Suprapubic skin (tissue), 4 donors: ENCODE measurements around the gene OR2A25. TPM values are rescaled to one million over a fixed set of nuclear protein-coding genes. Genes with fewer than 3 reads are reported as not detected.
"Not testable (repeated sequence)": the region's sequence is repeated elsewhere in the genome, so short reads cannot be mapped to it uniquely, and the experiment has no call there.

ENCODE experiments used
- DNase-seq, 2 donors: peaks; one replicate each; pipeline ENCODE4 v3.0.0-alpha.2; 2019; ENCODE audit warnings: low spot score in 2 of 2
- H3K27ac ChIP-seq: fragments of 200-600 bp; sonication (generic); one replicate; pipeline ENCODE4 v1.5.1; 2019
- H3K27me3 ChIP-seq: fragments of 200-600 bp; sonication (generic); one replicate; pipeline ENCODE4 v1.5.1; 2019
- H3K36me3 ChIP-seq: fragments of 200-600 bp; sonication (generic); one replicate; pipeline ENCODE4 v1.5.1; 2019
- H3K4me1 ChIP-seq: fragments of 200-600 bp; sonication (generic); one replicate; pipeline ENCODE4 v1.5.1; 2019
- H3K4me3 ChIP-seq: fragments of 200-600 bp; sonication (generic); one replicate; pipeline ENCODE4 v1.5.1; 2019; ENCODE audit warnings: mild to moderate bottlenecking
- H3K9me3 ChIP-seq: fragments of 200-600 bp; sonication (generic); one replicate; pipeline ENCODE4 v1.5.1; 2019
- EP300 ChIP-seq: sonication (generic); formaldehyde crosslinking; IDR thresholded peaks from one replicate; pipeline ENCODE4 v1.6.1; 2017; ENCODE audit warnings: antibody characterized with exemption
- POLR2A ChIP-seq, 2 donors: fragments of 450-650 bp; IDR thresholded peaks; one replicate each; pipeline ENCODE4 v1.6.1; 2017; ENCODE audit warnings: antibody characterized with exemption in 2 of 2, mild to moderate bottlenecking in 2 of 2, moderate library complexity in 2 of 2
- POLR2AphosphoS5 ChIP-seq, 3 donors: sonication (generic); formaldehyde crosslinking; IDR thresholded peaks; one replicate each; pipeline ENCODE4 v1.6.1; 2017; ENCODE audit warnings: antibody characterized with exemption in 3 of 3
- WGBS: methylation state at CpG from one replicate; pipeline ENCODE4 v1.1.5; 2018; 5-methylcytosine and 5-hydroxymethylcytosine counted together
- total RNA-seq, 4 donors: library from RNA; depleted of rRNA; stranded (reverse); fragments of >200 nt; gene quantifications; one replicate each; pipeline ENCODE4 v1.1.0, GENCODE V29; 2016
- TF ChIP-seq, protein P1 (sequence below), 2 donors: fragments of 200-600 bp in 1 of 2; fragments of 450-650 bp in 1 of 2; sonication (generic) in 1 of 2; IDR thresholded peaks; one replicate each; pipeline ENCODE4 v1.5.1; 2016 to 2019; ENCODE audit warnings: antibody characterized with exemption in 2 of 2, mild to moderate bottlenecking in 1 of 2, moderate library complexity in 1 of 2

The OR2A25 gene
- total RNA-seq, 4 donors from 2014 or later, result not detected

DNA sequence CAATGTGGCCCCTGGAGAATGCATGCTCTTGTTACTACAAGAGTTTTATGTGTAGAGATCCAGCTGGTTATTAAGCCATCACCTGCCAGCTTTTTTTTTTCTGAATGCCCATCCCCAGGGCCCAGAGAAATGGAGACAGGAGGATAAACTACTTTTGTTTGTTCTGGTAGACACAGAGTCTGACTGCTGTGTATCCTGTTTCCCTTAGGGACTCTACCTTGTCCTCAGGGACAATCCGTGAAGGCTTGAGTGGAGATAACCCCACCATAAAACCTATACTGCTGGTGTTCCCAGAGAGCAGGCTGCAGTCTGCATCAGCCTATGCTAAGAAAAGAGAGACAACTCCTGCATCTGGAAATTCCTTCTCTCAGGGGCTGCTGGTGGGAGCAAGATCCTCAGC is 21.0 kb upstream of the OR2A25 start, which contains the start of gene OR2A5:
Gene OR2A5, plus strand, starts transcription at position 301 of the 400 bp plus-strand sequence. CDS start 1,454 bp downstream, outside the sequence.
- no peak within 1 kb of the TSS for H3K27ac ChIP-seq
- no peaks in the 10 kb centered on the region for H3K36me3 ChIP-seq
- no peaks in the 10 kb centered on the region for H3K4me1 ChIP-seq
- 67% methylated on average over 1 of the region's 1 CpG for WGBS
- no peak for DNase-seq
- no peak within 1 kb of the TSS for H3K4me3 ChIP-seq
- no peaks in the 10 kb centered on the region for H3K27me3 ChIP-seq
- TF ChIP-seq POLR2AphosphoS5 (IDR thresholded peaks at IDR 0.05) (no peak), POLR2A (IDR thresholded peaks at IDR 0.05) (no peak), EP300 (no peak)
- TF ChIP-seq, protein P1, sequence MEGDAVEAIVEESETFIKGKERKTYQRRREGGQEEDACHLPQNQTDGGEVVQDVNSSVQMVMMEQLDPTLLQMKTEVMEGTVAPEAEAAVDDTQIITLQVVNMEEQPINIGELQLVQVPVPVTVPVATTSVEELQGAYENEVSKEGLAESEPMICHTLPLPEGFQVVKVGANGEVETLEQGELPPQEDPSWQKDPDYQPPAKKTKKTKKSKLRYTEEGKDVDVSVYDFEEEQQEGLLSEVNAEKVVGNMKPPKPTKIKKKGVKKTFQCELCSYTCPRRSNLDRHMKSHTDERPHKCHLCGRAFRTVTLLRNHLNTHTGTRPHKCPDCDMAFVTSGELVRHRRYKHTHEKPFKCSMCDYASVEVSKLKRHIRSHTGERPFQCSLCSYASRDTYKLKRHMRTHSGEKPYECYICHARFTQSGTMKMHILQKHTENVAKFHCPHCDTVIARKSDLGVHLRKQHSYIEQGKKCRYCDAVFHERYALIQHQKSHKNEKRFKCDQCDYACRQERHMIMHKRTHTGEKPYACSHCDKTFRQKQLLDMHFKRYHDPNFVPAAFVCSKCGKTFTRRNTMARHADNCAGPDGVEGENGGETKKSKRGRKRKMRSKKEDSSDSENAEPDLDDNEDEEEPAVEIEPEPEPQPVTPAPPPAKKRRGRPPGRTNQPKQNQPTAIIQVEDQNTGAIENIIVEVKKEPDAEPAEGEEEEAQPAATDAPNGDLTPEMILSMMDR (IDR thresholded peaks at IDR 0.05), result no peak
- no peaks in the 10 kb centered on the region for H3K9me3 ChIP-seq

DNA sequence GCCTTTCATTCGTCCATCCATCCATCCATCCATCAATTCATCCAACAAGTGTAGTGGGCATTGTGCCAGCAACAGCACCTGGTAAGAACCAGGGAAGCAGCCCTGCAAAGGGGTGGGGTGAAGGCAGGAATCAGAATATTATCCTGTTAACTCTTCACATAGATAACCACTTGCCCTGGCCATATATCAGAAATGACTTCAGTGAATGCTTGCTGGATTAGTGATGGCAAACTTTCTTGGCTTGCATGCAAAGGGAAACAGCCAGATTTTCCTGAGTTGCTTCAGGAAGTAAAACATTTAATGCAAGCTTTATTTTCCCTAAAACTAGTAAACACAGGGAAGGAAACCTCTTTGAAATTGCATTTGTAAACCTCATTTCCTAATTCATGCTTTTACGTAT is 20.1 kb upstream of the OR2A25 start:
- Histone ChIP-seq H3K4me1 (no peaks in the 10 kb centered on the region), H3K9me3 (no peaks in the 10 kb centered on the region), H3K4me3 (no peak overlapping the region), H3K27me3 (no peaks in the 10 kb centered on the region), H3K36me3 (no peaks in the 10 kb centered on the region), H3K27ac (no peak overlapping the region)
- WGBS, result 58% methylated on average over 2 of the region's 2 CpGs
- TF ChIP-seq, protein P1 (IDR thresholded peaks at IDR 0.05), result no peak
- TF ChIP-seq EP300, result no peak
- TF ChIP-seq POLR2A (IDR thresholded peaks at IDR 0.05), result no peak
- no peak for TF ChIP-seq POLR2AphosphoS5 (IDR thresholded peaks at IDR 0.05)
- DNase-seq, result no peak

DNA sequence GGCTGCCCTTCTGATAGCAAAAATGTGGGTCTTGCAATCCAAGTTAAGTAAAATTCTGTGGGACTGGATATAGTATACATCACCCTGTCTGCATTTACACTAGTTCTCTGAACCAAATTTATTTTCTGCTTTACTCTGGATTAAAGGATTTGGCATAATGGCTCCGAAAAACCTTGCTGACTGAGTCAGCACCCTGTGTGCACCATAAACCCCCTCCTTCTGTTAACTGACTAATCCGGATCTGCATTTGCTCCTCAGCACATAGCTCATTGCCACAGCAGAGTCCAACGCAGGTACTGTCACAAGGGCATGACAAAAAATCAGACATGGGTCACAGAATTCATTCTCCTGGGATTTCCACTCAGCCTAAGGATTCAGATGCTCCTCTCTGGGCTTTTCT is 19.5 kb upstream of the OR2A25 start:
- WGBS, result 62% methylated on average over 3 of the region's 3 CpGs
- H3K36me3 ChIP-seq, result no peaks in the 10 kb centered on the region
- H3K4me3 ChIP-seq, result no peak overlapping the region
- DNase-seq, result no peak
- H3K27me3 ChIP-seq, result no peaks in the 10 kb centered on the region
- TF ChIP-seq POLR2A (IDR thresholded peaks at IDR 0.05), result no peak
- TF ChIP-seq, protein P1 (IDR thresholded peaks at IDR 0.05), result no peak
- TF ChIP-seq EP300, result no peak
- TF ChIP-seq POLR2AphosphoS5 (IDR thresholded peaks at IDR 0.05), result no peak
- H3K4me1 ChIP-seq, result no peaks in the 10 kb centered on the region
- H3K27ac ChIP-seq, result no peak overlapping the region
- no peaks in the 10 kb centered on the region for H3K9me3 ChIP-seq

DNA sequence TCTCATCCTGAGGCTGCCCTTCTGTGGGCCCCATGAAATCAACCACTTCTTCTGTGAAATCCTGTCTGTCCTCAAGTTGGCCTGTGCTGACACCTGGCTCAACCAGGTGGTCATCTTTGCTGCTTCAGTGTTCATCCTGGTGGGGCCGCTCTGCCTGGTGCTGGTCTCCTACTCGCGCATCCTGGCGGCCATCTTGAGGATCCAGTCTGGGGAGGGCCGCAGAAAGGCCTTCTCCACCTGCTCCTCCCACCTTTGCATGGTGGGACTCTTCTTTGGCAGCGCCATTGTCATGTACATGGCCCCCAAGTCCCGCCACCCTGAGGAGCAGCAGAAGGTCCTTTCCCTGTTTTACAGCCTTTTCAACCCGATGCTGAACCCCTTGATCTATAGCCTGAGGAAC is 18.7 kb upstream of the OR2A25 start:
- not testable (repeated sequence) for H3K27ac ChIP-seq, H3K4me3 ChIP-seq, H3K9me3 ChIP-seq, H3K36me3 ChIP-seq, H3K4me1 ChIP-seq, DNase-seq, H3K27me3 ChIP-seq
- 94% methylated on average over 8 of the region's 8 CpGs for WGBS

DNA sequence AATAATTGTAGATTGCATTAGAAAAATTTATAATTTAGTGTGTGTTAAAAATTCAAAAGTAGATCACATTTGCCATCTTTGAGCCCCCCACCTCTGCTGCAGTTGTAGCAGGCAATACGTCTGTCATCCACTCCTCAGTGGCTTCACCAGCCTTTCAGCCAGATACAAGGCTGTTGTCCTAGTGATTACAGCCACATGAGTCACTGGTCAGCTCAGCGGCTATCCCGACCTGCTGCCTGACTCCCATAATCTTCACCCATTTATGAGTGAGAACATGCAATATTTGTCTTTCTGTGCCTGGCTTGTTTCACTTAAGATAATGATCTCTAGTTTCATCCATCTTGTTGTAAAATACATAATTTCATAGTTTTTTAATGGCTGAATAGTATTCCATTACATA is 11.7 kb upstream of the OR2A25 start:
- WGBS, result 85% methylated on average over 3 of the region's 3 CpGs
- Histone ChIP-seq H3K36me3 (no peaks in the 10 kb centered on the region), H3K4me1 (no peaks in the 10 kb centered on the region), H3K4me3 (no peak overlapping the region), H3K9me3 (no peaks in the 10 kb centered on the region), H3K27me3 (no peaks in the 10 kb centered on the region), H3K27ac (no peak overlapping the region)
- TF ChIP-seq EP300 (no peak), POLR2AphosphoS5 (IDR thresholded peaks at IDR 0.05) (no peak), POLR2A (IDR thresholded peaks at IDR 0.05) (no peak)
- TF ChIP-seq, protein P1 (IDR thresholded peaks at IDR 0.05), result no peak
- no peak for DNase-seq

DNA sequence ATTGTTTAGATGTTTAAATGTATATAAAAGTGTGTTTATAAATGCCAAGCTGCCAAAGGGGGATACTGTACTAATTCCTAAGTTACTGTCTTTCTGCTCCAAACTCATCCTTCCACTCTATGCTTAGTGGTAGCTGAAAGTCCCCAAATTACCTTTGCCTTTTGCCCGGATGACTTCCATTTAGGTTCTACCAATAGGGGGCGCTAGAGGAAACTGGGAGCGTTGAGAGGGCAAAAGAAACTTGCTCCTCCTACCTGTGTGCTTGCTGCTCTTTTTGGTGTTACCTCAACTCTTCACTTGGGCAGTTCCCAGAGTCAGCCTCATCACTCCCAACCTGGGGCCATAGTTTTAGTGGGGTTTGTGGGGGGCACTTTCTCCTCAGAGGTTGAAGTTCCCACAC is 5.9 kb upstream of the OR2A25 start:
- no peaks in the 10 kb centered on the region for H3K27me3 ChIP-seq
- no peaks in the 10 kb centered on the region for H3K4me1 ChIP-seq
- 43% methylated on average over 3 of the region's 3 CpGs for WGBS
- no peak for DNase-seq
- no peak overlapping the region for H3K4me3 ChIP-seq
- H3K9me3 ChIP-seq, result no peaks in the 10 kb centered on the region
- no peak overlapping the region for H3K27ac ChIP-seq
- TF ChIP-seq POLR2AphosphoS5 (IDR thresholded peaks at IDR 0.05) (no peak), EP300 (no peak)
- TF ChIP-seq, protein P1 (IDR thresholded peaks at IDR 0.05), result no peak
- no peaks in the 10 kb centered on the region for H3K36me3 ChIP-seq
